Limb (tissue), 2 donors: ENCODE measurements around the gene GMDS.
"Not testable (repeated sequence)": the region's sequence is repeated elsewhere in the genome, so short reads cannot be mapped to it uniquely, and the experiment has no call there.

ENCODE experiments used
- DNase-seq, 2 donors: peaks; one replicate each; pipeline ENCODE4 v3.0.0-alpha.2; 2016; ENCODE audit errors: extremely low spot score in 2 of 2

The GMDS gene

DNA sequence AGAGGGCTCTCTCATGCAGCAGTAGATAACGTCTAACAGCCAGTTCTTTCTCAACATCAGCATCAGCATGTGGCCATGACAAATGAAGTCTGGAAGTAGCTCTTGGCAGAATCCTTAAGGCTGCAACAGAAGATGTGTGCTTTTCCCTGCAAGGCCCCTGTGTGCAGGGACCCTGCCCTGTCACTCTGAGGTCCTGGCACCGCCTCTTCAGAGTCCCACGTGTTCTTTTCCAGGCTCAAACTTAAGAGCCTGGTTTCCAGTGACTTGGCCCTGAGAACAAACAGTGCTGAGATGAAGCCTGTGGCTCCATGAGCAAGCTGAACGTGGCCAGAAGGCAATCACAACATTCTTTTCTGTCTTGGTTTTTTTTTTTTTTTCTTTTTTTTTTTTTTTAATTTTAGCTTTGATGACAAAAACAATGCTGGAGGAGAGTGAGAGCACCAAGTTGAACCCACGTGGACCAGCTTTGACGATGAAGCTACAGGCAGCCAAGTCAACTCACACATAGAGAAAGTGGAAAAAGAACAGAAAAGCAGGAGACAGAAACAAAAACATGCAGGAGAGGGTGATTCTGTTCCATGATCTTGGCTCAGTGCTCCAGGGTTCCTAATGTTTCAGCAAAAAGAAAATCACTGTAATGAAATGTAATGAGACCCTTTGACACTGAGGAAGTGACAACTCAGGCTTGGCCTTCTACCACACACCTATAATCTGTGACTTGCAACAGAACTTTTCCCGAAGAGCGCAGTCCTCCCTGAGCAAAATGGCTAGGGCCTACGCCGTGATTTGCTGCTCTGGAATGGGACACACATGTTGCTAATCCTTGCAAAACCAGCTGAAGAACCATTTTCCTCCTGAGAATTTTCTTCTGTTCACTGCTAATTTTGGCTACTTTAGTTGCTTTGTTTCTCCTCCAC lies 549.6 kb downstream of the GMDS start:
- no peak for DNase-seq

DNA sequence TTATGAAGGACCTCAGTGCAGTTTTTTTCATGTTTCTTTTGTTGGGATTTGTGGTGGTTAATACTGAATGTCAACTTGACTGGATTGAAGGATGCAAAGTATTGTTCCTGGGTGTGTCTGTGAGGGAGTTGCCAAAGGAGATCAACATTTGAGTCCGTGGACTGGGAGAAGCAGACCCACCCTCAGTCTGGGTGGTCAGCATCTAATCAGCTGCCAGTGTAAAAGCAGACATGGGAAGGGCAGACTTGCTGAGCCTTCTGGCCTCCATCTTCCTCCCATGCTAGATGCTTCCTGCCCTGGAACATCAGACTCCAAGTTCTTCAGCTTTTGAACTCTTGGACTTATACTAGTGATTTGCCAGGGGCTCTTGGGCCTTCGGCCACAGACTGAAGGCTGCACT lies 553.6 kb downstream of the GMDS start:
- DNase-seq: not testable (repeated sequence)

DNA sequence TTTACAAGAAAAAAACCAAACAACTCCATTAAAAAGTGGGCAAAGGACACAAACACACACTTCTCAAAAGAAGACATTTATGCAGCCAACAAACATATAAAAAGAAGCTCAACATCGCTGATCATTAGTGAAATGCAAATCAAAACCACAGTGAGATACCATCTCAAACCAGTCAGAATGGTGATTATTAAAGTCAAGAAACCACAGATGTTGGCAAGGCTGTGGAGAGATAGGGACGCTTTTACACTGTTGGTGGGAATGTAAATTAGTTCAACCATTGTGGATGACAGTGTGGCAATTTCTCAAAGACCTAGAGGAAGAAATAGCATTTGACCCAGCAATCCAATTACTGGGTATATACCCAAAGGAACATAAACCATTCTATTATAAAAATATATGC lies 554.7 kb downstream of the GMDS start:
- DNase-seq: not testable (repeated sequence)

GRCh38 chr6:1689141-1689540 lies 556.3 kb downstream of the GMDS start:
- no peak for DNase-seq

GRCh38 chr6:1688396-1688795 lies 557.0 kb downstream of the GMDS start:
- no peak for DNase-seq

DNA sequence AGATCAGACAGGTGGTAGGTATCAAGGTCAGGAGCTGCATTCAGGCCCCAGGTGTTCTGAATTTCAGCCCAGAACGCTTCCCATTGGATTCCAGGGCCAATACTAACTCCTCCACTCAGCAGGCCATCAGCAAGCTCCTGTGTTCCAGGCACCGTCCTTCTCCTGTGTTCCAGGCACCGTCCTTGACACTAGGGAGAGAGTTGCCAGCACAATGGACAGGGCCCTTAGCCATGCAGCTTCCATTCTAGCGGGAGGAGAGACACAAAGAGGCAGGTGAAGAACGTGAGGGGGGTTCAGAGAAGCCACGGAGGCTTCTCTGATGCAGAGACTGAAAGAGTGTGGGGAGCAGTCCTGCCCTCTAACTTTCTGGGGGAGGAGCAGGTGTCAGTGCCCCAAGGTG lies 558.0 kb downstream of the GMDS start:
- no peak for DNase-seq

GRCh38 chr6:1686117-1687098 lies 559.0 kb downstream of the GMDS start:
- peak; percentile 54 to 56 for DNase-seq

DNA sequence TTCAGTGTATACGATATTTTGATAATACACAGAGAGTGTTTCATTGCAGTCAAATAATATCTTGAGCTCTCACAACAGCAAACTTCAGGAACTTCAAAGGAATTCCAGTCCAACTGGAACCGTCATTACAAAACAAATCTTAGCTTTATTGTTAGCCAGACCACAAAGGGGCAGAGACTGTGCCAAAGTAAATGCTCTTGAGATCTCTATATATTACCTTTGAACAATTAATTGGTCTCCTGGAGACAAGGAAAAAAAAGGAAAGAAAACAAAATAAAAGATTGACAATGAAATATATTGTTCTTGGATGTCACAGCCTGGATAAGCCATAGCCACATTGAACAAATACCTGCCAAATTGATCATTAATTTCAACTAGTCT lies 565.7 kb downstream of the GMDS start:
- no peak for DNase-seq

- no peak for DNase-seq
These were observed 566.2 kb downstream of the GMDS start for GRCh38 chr6:1679031-1679687.

GRCh38 chr6:1678201-1678600 lies 567.2 kb downstream of the GMDS start:
- DNase-seq: no peak

- DNase-seq: no peak
These were observed 573.0 kb downstream of the GMDS start for GRCh38 chr6:1672379-1672778.

- DNase-seq: no peak
These were observed 574.5 kb downstream of the GMDS start for GRCh38 chr6:1670711-1671462.

GRCh38 chr6:1669996-1670395 lies 575.4 kb downstream of the GMDS start:
- DNase-seq: no peak

GRCh38 chr6:1668456-1668855 lies 576.9 kb downstream of the GMDS start:
- DNase-seq: not testable (repeated sequence)

- DNase-seq: no peak
These were observed 577.6 kb downstream of the GMDS start for GRCh38 chr6:1667805-1668175.

DNA sequence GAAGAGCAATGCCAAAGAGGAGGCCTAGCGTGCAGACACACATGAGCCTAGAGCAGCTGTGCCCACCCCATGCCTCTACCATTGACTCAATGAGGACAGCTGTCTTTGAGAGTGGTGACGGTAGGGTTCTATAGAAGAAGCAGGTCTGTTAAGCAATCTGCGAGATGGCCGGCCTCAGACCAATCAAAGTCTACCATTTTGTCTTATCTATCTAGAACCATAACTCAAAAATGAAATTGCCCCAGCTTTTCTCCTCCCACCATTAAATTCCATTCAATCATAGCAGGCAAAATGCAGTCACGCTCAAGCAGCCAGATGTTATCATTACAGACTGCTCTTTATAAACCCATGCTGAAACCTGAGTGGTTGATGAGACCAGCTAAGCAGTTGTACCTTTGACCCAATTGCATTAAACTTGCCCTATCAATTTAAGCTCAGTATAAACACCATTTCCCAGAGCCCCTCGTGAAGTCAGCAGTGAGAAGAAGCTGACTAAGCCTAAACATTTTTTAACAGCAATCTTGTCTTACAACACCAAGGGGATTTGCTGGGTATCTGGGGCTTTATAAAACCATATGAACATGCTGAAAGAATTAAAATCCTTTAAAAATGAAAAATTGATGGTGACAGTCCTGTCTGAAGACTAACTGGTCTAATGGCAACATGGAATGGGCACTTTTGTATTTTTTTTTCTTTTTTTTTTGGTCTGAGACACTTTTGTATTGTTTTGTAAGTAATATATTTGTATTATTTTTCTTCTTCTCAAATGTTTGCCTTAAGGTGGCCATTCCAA lies 578.2 kb downstream of the GMDS start:
- DNase-seq: no peak

GRCh38 chr6:1665214-1665613 lies 580.2 kb downstream of the GMDS start:
- no peak for DNase-seq

- DNase-seq: no peak
These were observed 581.1 kb downstream of the GMDS start for GRCh38 chr6:1664329-1664728.

DNA sequence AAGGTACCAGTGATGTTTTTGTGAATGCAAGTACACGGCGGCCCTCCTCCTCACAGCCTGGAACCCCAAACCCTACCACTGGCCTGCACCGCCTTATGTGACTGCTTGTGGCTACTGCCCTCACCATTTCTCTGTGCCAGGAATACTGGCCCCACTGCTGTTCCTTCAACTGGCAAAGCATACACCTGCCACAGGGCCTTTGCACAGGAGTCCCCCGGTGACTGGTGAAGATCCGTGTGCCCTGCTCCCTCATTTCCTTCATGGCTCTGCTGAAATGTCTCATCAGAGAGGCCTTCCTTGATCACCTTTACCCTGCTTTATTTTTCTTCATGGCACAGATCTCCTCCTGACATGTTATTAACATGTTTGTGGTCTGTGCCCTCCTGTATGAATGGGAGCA lies 581.9 kb downstream of the GMDS start:
- no peak for DNase-seq

- no peak for DNase-seq
These were observed 582.9 kb downstream of the GMDS start for GRCh38 chr6:1662534-1662933.
